NCI-H1048 (cell line): ENCODE results near the gene AP2M1.
"Not testable (repeated sequence)": the region's sequence is repeated elsewhere in the genome, so short reads cannot be mapped to it uniquely, and the experiment has no call there.

Experiments
- DNase-seq: peaks from one replicate; lab custom pipeline; 2025; lab: John Stamatoyannopoulos, UW

Gene AP2M1

DNA sequence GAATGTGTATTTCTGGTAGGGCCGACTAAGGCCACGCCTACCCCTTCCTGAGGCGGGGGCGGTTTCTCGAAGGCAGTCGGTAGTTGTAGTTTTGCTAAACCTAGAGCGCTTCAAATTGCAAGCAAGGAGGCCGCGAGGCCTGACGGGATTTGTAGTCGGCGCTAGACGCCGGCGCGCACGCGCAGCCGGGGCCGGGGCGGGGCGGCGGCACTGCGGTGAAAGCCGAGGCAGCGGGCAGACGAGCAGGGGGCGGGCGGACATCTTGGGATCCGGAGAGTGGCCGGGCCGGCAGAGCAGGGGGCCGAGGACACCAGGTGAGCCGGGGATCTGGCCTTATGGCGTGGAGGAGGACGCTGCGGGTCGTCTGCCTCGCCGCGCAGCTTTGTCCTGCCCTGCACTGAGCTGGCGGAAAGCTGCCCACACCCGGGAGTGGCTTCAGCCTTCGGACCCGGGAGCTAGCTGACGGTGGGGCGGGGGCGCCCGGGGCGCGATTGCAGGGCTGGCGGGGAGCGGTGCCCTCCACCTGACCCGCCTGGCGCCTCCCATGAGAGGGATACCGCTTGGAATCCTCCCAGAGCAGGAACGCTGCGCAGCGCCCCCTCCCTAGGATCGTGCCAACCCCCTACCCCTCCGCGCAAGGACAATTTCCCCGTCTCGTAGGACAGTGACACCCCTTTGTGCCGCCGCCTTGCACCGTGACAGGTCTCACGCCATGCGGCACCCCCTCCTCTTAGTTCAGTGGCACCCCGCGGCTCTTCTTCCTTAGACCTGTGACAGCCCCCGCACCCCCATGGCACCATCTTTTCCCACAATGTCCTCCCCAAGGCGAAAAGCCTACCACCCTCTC lies at the start of gene AP2M1:
TSS of gene AP2M1 (plus strand) at position 210 of the 847 bp plus-strand sequence. CDS start 2,139 bp downstream, outside the sequence.
- DNase-seq: peak; percentile 95

GRCh38 chr3:184126006-184126405 lies 48.6 kb upstream of the AP2M1 start:
- no peak for DNase-seq

- no peak for DNase-seq
These were observed 45.6 kb upstream of the AP2M1 start for GRCh38 chr3:184129012-184129411.

DNA sequence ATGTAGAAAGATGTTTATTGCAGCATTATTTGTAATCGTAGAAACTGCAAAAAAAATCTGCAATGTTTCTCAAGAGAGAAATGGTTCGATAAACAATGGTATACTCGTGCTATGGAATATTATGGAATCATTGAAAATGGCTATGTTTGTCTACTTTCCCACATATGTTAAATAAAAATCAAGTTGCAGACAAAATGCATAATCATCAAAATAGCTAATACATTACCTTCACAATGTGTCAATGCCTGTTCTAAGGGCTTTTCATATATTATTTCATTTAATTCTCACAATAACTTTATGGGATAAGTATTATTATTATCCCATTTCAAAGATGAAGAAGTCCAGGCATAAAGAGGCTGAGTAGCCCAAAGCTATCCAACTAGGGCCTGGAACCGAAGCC lies 41.7 kb upstream of the AP2M1 start:
- DNase-seq: no peak

- DNase-seq: peak; percentile 52
These were observed 40.6 kb upstream of the AP2M1 start for GRCh38 chr3:184133840-184134745.

- no peak for DNase-seq
These were observed 39.9 kb upstream of the AP2M1 start for GRCh38 chr3:184134746-184135148.

GRCh38 chr3:184135149-184135910 lies 39.3 kb upstream of the AP2M1 start, which contains the start of gene EIF2B5:
EIF2B5 (plus strand) TSS chr3:184135358; CDS start chr3:184135386, 28 bp downstream.
- peak; percentile 63 for DNase-seq

GRCh38 chr3:184135911-184136260 lies 38.8 kb upstream of the AP2M1 start:
- no peak for DNase-seq

DNA sequence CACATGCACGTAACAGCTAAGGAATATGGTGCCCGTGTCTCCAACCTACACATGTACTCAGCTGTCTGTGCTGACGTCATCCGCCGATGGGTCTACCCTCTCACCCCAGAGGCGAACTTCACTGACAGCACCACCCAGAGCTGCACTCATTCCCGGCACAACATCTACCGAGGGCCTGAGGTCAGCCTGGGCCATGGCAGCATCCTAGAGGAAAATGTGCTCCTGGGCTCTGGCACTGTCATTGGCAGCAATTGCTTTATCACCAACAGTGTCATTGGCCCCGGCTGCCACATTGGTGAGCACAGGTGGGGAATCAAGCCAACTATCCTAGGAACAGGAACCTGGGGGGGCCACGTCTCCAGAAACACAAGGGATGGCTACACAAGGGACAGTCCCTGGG lies 34.2 kb upstream of the AP2M1 start:
- no peak for DNase-seq

DNA sequence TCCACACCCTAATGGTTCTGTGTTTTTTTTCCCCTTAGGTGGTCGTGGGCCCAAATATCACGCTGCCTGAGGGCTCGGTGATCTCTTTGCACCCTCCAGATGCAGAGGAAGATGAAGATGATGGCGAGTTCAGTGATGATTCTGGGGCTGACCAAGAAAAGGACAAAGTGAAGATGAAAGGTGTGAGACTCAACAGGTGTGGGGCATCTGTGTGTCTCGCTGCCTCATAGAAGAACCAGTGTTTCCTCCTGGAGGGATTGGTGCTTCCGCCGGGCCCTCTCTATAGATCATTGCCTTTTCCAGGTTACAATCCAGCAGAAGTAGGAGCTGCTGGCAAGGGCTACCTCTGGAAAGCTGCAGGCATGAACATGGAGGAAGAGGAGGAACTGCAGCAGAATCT lies 32.5 kb upstream of the AP2M1 start:
- no peak for DNase-seq

DNA sequence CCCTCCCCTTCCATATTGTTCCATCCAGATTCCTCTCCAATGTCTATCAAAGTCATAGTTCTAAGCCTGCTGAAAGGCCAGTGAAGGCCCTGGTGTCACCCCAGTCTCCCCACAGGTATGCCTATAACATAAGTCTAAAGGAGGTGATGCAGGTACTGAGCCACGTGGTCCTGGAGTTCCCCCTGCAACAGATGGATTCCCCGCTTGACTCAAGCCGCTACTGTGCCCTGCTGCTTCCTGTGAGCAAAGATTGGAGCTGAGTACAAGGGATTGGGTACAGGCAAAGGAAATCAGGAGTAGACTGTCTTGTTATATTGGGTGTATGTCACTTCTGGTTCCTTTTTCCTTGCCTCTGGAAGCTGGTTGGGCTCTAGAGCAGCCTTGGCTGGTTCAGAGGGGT lies 31.3 kb upstream of the AP2M1 start:
- DNase-seq: no peak

DNA sequence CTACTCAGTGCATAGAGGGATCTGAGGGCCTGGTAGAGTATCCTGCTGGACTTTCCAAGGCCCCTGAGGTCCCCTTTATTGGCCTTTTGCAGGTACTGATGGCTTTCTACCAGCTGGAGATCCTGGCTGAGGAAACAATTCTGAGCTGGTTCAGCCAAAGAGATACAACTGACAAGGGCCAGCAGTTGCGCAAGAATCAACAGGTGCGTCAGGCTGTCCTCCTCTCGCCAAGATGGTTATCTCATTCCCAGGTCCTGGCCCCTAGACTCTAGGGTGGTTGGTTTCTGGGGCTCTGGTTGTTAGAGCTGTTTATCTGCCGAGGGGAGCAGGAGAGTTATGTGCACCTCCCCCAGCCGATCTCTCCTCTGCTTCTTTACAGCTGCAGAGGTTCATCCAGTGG lies 30.1 kb upstream of the AP2M1 start:
- no peak for DNase-seq

DNA sequence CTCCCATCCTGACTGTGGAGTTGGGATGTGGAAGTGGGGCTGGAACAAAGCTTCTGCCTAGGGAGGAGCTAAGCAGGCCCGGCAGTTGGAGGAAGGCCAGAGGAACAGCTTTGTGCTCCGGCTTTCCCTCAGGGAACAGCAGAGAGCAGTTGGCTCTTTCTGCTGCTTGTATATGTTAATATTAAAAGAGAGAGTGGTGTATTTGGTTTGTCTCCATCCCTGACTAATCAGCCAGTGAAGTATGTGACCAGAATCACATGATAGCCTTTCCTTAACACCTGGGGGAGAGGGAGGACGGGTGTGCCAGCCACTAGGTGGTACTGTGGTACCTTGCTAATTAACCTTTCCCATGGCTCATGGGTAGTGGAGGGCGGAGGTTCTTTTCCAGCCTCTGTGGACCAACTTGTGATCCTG lies 29.5 kb upstream of the AP2M1 start:
- DNase-seq: no peak

DNA sequence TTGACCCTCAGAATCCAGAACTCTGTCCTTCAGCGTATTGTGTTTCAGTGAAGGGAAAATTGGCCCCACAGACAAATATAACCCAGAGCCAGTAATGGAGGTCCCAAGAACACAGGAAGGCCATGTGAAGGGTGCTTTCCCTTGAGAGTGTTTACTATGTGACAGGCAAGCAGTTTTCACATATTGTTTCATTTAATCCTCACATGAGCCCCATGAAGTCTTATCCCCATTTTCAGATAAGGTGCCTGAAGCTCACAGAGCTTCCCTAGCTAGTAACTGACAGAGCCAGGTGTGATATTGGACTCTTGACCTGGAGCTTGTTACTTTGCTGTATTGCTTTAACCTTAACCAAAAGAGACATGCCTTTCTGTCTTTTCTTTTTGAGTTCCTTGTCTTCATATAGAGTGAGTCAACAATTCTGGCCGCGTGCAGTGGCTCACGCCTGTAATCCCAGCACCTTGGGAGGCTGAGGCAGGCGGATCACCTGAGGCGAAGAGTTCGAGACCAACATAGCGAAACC lies 28.8 kb upstream of the AP2M1 start:
- DNase-seq: no peak

DNA sequence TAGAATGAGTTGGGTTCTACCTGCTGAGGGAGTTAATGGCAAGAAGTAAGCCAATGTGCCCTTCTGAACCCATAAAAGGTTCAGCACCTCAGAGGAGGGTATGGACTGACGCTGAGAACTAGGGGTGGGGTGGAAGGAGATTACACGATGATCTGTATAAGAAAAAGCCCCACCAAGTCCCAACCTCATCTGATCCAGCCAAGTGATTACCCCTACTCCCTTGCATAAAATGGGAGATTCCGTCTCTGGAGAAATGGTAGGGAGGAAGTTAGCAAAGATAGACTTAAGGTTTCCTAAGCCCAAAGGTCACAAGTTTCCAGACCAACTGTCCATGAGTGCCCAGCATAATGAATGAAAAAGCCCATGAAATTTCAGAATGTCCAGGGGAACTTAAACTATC lies 26.6 kb upstream of the AP2M1 start:
- DNase-seq: no peak

GRCh38 chr3:184149123-184149522 lies 25.5 kb upstream of the AP2M1 start:
- no peak for DNase-seq

- DNase-seq: not testable (repeated sequence)
These were observed 24.9 kb upstream of the AP2M1 start for GRCh38 chr3:184149770-184150169.

DNA sequence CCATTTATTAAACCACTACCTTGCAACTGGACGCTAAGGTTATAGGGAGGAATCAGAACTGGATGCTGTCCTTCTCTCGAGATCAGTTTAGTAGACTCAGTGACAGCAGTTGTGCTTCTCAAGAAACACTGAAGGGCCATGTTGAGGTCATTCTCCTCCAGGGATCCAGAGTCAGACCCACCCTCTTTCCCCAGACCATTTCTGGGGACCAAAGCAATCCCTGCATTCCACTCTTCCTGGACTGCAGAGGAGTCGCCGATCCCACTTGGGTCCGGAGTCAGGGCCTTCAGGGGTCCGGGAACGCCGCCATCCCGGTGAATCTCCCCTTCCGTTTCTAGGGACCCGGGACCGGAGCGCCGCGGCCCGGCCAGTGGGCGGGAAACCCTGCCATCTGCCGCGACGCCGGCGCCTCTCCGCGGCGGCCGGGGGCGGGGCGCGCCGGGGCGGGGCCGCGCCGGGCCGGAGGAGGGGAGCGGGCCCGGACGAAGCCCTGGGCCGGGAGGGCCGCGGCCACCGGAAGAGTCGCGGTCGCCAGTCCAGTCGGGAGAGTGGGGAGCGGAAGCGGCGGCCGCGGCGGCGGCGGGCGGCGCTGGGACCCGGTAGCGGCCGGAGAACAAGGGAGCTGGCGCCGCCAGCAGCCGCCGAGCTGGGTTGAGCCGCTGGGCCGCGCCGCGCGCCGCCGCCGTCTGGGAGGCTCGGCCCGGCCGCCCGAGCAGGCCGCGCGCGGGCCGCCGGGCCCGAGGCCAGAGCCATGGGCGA lies 19.6 kb upstream of the AP2M1 start, which contains the start of gene DVL3:
TSS of gene DVL3 (plus strand) at position 493 of the 759 bp plus-strand sequence. CDS start at position 752, 259 bp downstream.
- no peak for DNase-seq

- no peak for DNase-seq
These were observed 18.8 kb upstream of the AP2M1 start for GRCh38 chr3:184155644-184156521.

GRCh38 chr3:184156522-184156955 lies 18.1 kb upstream of the AP2M1 start:
- DNase-seq: no peak
